Bronchial epithelial cell (primary cell): ENCODE results near the gene GNB1L. TPM values are rescaled to one million over a fixed set of nuclear protein-coding genes. Genes with fewer than 3 reads are reported as not detected.

Experiments used
- DNase-seq: peaks from one replicate; pipeline ENCODE4 v3.0.0-alpha.2; 2010; ENCODE audit warnings: low read depth
- FAIRE-seq: peaks from 2 replicates; lab custom pipeline; 2011; peaks lifted over from hg19 to GRCh38; lab: Jason Lieb, UNC
- H3K27me3 ChIP-seq: 2 replicates; pipeline ENCODE4 v1.5.1; 2011; ENCODE audit warnings: low read length; ENCODE audit not compliant: control insufficient read depth, insufficient read depth
- H3K36me3 ChIP-seq: 2 replicates; pipeline ENCODE4 v1.5.1; 2011; ENCODE audit warnings: low read length; ENCODE audit not compliant: control insufficient read depth, insufficient read depth
- H3K4me3 ChIP-seq: 2 replicates; pipeline ENCODE4 v1.5.1; 2011; ENCODE audit warnings: mild to moderate bottlenecking, low read depth, low read length, control low read depth
- CTCF ChIP-seq: IDR thresholded peaks from 2 replicates; pipeline ENCODE4 v1.5.1; 2011; ENCODE audit warnings: mild to moderate bottlenecking, moderate library complexity, low read length, control low read depth, inconsistent platforms; ENCODE audit not compliant: insufficient read depth, severe bottlenecking
- total RNA-seq: library from RNA; depleted of rRNA; stranded (reverse); fragments of >200 nt; gene quantifications from 2 replicates; pipeline ENCODE4 v1.2.1, GENCODE V29; 2014

GNB1L gene
- total RNA-seq, 1 donor from 2014 or later: 7.6 TPM

GRCh38 chr22:19788661-19789225 lies 65.9 kb downstream of the GNB1L start:
- no peak overlapping the region for H3K4me3 ChIP-seq
- no peak for FAIRE-seq
- H3K27me3 ChIP-seq: no peaks in the 10 kb centered on the region
- H3K36me3 ChIP-seq: no peaks in the 10 kb centered on the region
- no peak for DNase-seq
- no peak for TF ChIP-seq CTCF

- TF ChIP-seq CTCF: no peak
- Histone ChIP-seq H3K27me3 (no peaks in the 10 kb centered on the region), H3K4me3 (no peak overlapping the region), H3K36me3 (no peaks in the 10 kb centered on the region)
- FAIRE-seq (no peak), DNase-seq (no peak)
Observed at GRCh38 chr22:19787849-19788141, 66.9 kb downstream of the GNB1L start.

GRCh38 chr22:19786959-19787848 lies 67.5 kb downstream of the GNB1L start:
- Histone ChIP-seq H3K4me3 (no peak overlapping the region), H3K36me3 (no peaks in the 10 kb centered on the region), H3K27me3 (no peaks in the 10 kb centered on the region)
- TF ChIP-seq CTCF: no peak
- FAIRE-seq (no peak), DNase-seq (no peak)

- no peak for TF ChIP-seq CTCF
- Histone ChIP-seq H3K4me3 (no peak overlapping the region), H3K36me3 (no peaks in the 10 kb centered on the region), H3K27me3 (no peaks in the 10 kb centered on the region)
- DNase-seq (no peak), FAIRE-seq (no peak)
Observed at GRCh38 chr22:19786264-19786585, 68.4 kb downstream of the GNB1L start.

- FAIRE-seq (no peak), DNase-seq (no peak)
- no peaks in the 10 kb centered on the region for H3K36me3 ChIP-seq
Observed at GRCh38 chr22:19785461-19786263, 69.0 kb downstream of the GNB1L start.

More at GRCh38 chr22:19785461-19786263, 69.0 kb downstream of the GNB1L start:
- Histone ChIP-seq H3K27me3 (no peaks in the 10 kb centered on the region), H3K4me3 (no peak overlapping the region)
- TF ChIP-seq CTCF: no peak
